ENCODE measurements around the gene WASF2.
"Not testable (repeated sequence)": the region's sequence is repeated elsewhere in the genome, so short reads cannot be mapped to it uniquely, and the experiment has no call there.

The WASF2 gene
- total RNA-seq, result 111 to 177 (median 151) reads per million in 4 experiments

DNA sequence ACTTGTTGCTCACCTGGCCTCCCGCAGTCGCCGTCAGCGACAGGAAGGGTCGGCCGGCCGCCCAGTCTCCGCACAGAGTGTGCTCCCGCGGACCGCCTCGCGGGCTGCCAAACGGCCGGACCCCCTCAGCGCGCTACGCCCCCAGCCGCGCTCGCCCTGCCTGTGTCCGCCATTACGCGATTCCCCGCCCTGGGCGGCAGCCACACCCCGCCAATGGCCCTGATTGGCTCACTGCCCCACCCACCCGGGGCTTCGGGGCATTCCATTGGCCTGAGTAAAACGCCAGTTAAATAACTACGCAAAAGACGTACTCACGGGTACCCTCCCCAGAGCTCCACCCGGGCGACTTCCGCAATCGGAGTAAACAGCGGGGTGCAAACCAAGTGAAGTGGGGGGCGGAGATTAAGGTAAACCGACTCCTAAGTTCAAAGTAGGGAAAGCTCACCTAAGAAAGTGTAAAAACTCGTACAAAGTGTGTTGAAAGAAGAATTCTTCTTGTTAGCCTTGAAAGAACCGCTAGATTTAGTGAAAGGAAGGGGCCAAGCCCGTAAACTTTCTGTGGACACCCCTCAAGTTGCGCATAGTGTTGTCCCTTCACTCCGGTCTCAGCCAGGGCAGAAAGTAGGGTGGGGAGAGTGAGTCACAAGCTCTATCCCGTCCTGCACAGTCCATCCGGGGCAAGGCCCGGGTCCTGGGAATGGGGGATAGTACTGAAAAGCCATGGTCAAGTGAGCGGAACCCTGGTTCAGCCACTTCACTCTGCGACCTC is at the start of gene WASF2:
Gene WASF2 (minus strand): TSS at position 195 of the 769 bp plus-strand sequence. CDS start 61,277 bp downstream, outside the sequence.
- peak; percentile 97 for DNase-seq

- DNase-seq, result no peak
Observed at GRCh38 chr1:27538793-27539192, 48.8 kb upstream of the WASF2 start.

DNA sequence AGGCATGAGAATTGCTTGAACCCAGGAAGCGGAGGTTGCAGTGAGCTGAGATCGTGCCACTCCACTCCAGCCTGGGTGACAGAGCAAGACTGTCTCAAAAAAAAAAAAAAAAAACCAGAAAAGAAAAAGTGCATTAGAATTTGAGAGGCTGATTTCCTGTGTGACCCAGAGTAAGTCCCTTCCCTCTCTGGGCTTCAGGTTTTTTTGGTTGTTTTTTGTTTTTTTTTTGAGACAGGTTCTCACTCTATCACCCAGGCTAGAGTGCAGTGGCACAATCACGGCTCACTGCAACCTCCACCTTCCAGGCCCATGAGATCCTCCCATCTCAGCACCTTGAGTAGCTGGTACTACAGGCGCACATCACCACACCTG is 48.3 kb upstream of the WASF2 start:
- DNase-seq, result not testable (repeated sequence)

- no peak for DNase-seq
Observed at GRCh38 chr1:27536767-27537166, 46.8 kb upstream of the WASF2 start.

- no peak for DNase-seq
Observed at GRCh38 chr1:27536010-27536757, 46.2 kb upstream of the WASF2 start.

DNA sequence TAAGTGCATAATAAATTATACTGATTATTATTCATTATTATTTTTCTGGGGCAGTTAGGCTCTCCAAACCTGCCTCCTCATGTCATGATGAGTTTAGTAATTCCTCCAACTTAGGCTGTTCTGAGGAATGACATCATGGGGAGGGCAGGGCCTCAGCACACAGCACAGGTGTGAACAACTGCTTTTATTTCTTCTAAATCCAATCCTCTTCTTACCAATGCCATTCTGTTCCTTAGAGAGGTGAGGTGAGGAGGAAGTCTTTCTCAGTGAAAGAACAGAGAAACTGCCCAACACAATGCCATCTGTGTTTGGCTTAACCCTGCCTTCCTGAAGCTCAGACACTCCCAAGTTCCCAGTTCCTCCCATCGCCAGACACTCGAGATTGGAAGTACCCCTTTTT is 45.4 kb upstream of the WASF2 start:
- DNase-seq, result no peak

GRCh38 chr1:27531959-27532685 is 42.2 kb upstream of the WASF2 start:
- DNase-seq, result no peak

GRCh38 chr1:27530192-27530591 is 40.2 kb upstream of the WASF2 start:
- no peak for DNase-seq

DNA sequence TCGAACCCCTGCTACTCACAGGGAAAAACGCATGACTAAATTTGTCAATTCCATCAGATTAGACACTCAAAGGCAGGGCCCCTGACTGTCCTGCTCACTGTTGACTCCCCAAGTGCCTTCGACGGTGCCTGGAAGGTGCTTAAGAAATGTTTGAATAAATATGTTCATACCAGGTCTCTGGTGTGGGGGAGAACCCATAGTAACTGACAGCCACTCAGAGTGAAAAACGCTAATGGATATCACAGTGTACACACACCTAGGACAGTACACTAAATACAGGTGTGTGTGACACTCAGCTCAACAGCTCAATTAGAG is 39.7 kb upstream of the WASF2 start:
- no peak for DNase-seq

DNA sequence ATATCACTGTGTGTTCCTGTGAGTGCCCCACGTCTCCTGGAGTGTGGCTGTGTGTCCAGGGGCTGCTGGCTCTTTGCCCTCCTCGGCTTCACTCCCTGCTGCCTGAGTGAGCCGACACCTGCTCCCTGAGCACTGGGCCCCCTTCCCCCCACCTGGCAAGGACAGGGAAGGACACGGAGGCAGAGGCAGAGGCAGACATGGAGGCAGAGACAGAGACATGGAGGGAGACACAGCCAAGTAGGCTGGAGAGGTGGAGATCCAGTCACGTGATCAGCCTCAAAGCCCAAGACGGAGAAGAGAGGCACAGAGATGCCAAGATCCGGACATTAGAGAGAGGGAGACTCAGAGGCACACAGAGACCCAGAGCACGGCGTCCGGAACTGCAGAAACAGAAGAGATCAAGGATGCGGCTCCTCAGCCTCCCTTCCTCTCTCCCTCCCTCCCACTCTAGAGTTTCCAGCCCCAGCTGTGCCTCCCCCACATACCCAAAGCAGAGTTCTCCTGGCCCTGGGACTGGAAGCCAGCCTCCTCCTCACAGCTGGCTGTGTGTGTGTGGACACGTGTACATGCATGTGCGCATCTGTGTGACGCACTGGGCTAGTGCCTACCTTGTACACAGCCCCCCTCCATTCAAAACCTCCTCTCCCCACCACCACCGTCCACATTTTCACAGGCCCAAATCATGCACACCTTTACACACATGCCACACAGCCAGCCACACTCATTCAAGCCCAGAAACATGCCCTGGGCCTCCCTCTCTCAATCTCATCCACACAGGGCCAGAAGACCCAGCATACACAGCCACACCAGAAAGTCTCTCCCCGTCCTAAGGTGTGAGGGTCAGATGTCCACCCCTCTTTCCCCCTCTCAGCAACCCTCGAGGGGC is 39.1 kb upstream of the WASF2 start:
- DNase-seq, result no peak

GRCh38 chr1:27527890-27528817 is 38.2 kb upstream of the WASF2 start:
- DNase-seq, result peak; percentile 34

DNA sequence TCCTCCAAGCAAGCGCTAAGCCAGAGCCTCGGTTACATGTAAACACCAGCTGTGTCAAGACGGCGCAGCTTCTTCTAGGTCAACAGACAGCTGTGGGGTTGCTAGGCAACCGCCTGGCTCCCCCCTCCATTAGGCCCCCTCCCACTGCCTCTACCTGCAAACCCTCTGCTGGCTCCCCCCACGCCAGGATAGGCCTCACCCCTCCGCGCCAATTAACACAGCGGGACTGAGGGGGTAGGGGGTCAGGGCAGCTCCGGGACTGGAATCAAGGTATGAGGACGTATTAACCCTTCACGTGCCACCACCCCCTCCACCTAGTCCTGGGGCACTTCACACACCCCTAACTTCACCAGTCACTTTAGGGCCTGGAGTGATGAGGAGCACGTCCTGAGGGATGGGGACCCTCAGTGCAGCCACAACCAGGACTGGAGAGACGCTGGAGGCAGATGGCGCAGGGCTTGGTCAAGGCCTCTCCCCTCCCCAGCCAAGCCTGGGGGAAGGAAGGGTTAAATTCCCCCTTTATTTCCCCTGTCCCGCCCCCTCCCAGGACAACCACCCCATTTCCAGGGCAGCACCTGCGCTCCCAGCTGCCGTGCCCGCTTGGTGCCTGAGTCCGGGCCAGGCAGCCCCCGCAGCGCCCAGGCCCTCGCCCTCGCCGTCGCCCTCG is 37.4 kb upstream of the WASF2 start:
- DNase-seq, result peak; percentile 15

GRCh38 chr1:27526569-27527222 is 36.7 kb upstream of the WASF2 start:
- DNase-seq, result no peak

DNA sequence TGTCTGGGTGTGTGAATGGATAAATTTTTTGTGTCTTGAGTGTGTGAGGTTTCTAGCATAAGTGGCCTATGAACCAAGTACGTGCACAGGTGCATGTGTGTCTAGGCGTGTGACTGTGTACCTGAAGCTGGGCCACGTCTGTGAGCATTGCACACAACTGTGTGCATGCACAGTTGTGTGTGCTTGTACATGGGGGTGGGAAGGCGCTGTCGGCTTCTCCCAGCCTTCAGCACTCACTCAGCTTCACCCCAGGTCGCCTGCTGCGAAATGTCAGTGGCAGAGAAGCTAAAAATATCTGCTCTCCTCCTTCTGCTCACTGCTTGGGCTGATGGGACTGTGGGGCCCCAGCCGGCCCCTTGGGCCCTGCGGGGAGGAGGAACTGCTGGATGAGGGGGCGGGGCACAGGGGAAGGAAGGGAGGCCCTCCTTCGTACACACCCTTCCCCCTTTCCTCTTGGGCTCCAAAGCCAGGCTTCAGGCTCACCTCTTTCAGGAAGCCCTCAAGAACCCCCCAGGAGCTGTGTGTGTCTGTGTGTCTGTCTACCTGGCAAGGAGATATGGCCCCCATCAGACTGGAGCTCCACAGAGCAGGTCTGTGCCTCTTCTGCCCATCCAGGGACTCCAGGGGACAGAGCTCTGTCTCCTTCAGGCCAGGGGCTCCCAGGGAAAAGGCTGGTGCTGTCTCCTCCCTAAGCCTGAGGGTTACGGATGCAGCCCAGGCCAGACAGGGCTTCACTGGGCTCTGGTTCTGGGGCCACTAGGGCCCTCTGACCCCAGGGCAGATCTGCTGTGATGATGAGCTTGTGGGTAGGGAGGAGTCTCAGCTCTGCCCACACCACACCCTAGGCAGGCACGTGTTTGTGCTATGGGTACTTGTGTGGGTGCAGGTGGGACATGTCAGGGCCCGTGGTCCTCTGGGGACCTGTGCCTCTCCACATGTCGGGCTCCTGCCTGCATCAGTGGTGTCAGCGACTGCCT is 35.6 kb upstream of the WASF2 start:
- peak; percentile 10 for DNase-seq

DNA sequence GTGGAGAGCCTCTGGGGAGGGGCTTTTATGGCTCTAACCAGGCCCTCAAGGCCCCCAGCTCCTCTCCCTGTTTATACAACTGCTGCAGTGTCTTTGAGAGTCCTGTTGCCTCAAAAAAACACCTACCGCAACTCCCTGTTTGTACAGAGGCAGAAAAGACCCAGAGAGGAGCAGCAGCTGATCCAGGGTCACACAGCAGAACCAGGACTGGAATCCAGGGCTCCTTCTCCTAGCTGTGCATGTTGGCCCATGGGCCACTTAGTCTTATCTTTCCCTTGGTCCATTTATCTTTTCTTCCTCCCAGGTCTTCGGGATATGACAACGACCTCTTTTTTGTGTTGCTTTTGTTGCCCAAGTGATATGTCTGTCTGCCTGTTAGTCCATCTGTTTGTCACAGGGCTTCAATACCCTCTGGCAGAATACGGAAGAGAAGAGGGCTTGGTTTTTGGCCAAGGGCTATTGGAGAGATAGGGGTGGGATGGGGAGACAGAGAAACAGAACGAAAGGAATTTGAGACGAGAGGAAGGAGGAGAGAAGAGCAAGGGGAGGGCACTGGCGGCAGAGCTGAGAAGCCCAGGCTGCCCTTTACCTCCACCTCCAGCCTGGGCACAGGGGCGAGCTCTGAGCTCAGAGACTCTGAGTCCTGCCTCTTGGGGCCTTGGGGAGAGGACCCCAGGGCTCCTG is 33.5 kb upstream of the WASF2 start:
- DNase-seq, result no peak

GRCh38 chr1:27522432-27523336 is 32.7 kb upstream of the WASF2 start:
- DNase-seq, result peak; percentile 41

DNA sequence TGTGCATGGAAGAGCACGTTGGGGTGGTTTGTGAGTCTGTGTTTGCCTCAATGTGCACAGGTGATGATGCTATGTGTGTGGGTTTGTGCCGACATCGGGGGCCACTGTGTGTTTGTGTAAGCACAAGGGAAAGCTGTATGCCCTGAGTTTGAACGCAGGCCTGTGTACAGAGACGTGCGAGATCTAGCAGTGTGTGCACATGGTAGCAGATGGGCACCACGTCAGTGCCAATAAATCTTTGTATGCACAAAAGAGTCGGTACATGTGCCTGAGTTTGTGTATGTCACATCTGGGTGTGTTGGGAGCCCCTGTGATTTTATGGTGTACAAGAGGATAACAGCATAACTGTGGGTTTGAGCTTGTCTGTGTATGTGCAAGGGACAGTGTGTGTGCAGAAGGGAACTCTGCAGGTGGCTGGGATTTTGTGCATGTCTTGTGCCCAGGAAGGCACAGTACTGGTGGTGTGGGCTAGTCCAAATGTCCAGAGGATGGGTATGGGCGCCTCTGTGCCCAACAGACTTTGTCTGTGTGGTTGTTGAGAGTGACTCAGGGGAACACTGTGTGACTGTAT is 32.0 kb upstream of the WASF2 start:
- DNase-seq, result no peak

Measured in effector CD8-positive, alpha-beta T cell (primary cell).